GM23338 (cell line): ENCODE results near the gene ADCY3. TPM values are rescaled to one million over a fixed set of nuclear protein-coding genes. Genes with fewer than 3 reads are reported as not detected.

Experiments used
- ATAC-seq: fragments of 200-7000 bp; cut with Tn5 transposase; 3 replicates; pipeline ENCODE4 v1.9.1; 2020
- DNase-seq: peaks from one replicate; pipeline ENCODE4 v3.0.0-alpha.2; 2015; ENCODE audit warnings: low spot score
- H2AFZ ChIP-seq: fragments of 200-600 bp; sonication (generic); 2 replicates; pipeline ENCODE4 v1.8.0; 2016; ENCODE audit warnings: antibody characterized with exemption, mild to moderate bottlenecking, moderate library complexity
- H3F3A ChIP-seq: fragments of 200-600 bp; sonication (generic); replicated peaks from 2 replicates; pipeline ENCODE4 v1.8.0; 2017; ENCODE audit warnings: antibody characterized with exemption, mixed run types, low read depth
- H3K27ac ChIP-seq: fragments of 200-600 bp; sonication (generic); 2 replicates; pipeline ENCODE4 v1.6.1; 2016; ENCODE audit warnings: low read depth
- H3K27me3 ChIP-seq: fragments of 200-600 bp; sonication (generic); 2 replicates; pipeline ENCODE4 v1.8.0; 2016; ENCODE audit warnings: mild to moderate bottlenecking, mixed run types, moderate library complexity; ENCODE audit not compliant: insufficient read depth
- H3K36me3 ChIP-seq: fragments of 200-600 bp; sonication (generic); 2 replicates; pipeline ENCODE4 v1.8.0; 2016; ENCODE audit warnings: mild to moderate bottlenecking; ENCODE audit not compliant: insufficient read depth
- H3K4me1 ChIP-seq: fragments of 200-600 bp; sonication (generic); 2 replicates; pipeline ENCODE4 v1.8.0; 2016; ENCODE audit warnings: mild to moderate bottlenecking, moderate library complexity; ENCODE audit not compliant: insufficient read depth
- H3K4me2 ChIP-seq: fragments of 200-600 bp; sonication (generic); 2 replicates; pipeline ENCODE4 v1.7.1; 2017; ENCODE audit warnings: mixed run types
- H3K4me3 ChIP-seq: fragments of 200-600 bp; sonication (generic); 2 replicates; pipeline ENCODE4 v1.6.1; 2016; ENCODE audit warnings: mixed run types
- H3K79me2 ChIP-seq: fragments of 200-600 bp; sonication (generic); replicated peaks from 2 replicates; pipeline ENCODE4 v1.8.0; 2017; ENCODE audit warnings: mild to moderate bottlenecking; ENCODE audit not compliant: insufficient read depth
- H3K9me2 ChIP-seq: fragments of 200-600 bp; sonication (generic); 2 replicates; pipeline ENCODE4 v1.8.0; 2017; ENCODE audit not compliant: insufficient read depth
- H4K20me1 ChIP-seq: fragments of 200-600 bp; sonication (generic); replicated peaks from 2 replicates; pipeline ENCODE4 v1.8.0; 2017; ENCODE audit warnings: mild to moderate bottlenecking; ENCODE audit not compliant: insufficient read depth
- H3K27ac Mint-ChIP-seq: 2 replicates; pipeline ENCODE4 v1.8.0; 2020; ENCODE audit warnings: inconsistent platforms, mild to moderate bottlenecking, moderate library complexity, mixed read lengths
- H3K27me3 Mint-ChIP-seq: 3 replicates; pipeline ENCODE4 v1.8.0; 2022; ENCODE audit warnings: low read depth, mild to moderate bottlenecking, moderate library complexity, mixed read lengths, inconsistent platforms; ENCODE audit not compliant: insufficient read depth, poor library complexity
- H3K36me3 Mint-ChIP-seq: 3 replicates; pipeline ENCODE4 v1.8.0; 2021; ENCODE audit warnings: low read depth, mild to moderate bottlenecking, inconsistent platforms, moderate library complexity, mixed read lengths
- H3K4me1 Mint-ChIP-seq: 3 replicates; pipeline ENCODE4 v1.8.0; 2020; ENCODE audit warnings: mild to moderate bottlenecking, inconsistent platforms, mixed read lengths
- H3K4me3 Mint-ChIP-seq: 3 replicates; pipeline ENCODE4 v1.8.0; 2021; ENCODE audit warnings: moderate library complexity, mild to moderate bottlenecking, inconsistent platforms, mixed read lengths
- H3K9me3 Mint-ChIP-seq: 3 replicates; pipeline ENCODE4 v1.8.0; 2020; ENCODE audit warnings: moderate library complexity, mild to moderate bottlenecking, inconsistent platforms, mixed read lengths
- CREB1 ChIP-seq: fragments of 250-450 bp; sonication (Bioruptor Pico); IDR thresholded peaks from 2 replicates; pipeline ENCODE4 v1.5.0; 2020; ENCODE audit warnings: low read depth, mild to moderate bottlenecking, moderate library complexity
- EZH2 ChIP-seq: fragments of 200-600 bp; sonication (generic); IDR thresholded peaks from one replicate; pipeline ENCODE4 v1.8.0; 2017; ENCODE audit warnings: antibody characterized with exemption, mild to moderate bottlenecking, low read depth; ENCODE audit not compliant: unreplicated experiment
- EZH2phosphoT487 ChIP-seq: fragments of 200-600 bp; sonication (generic); IDR thresholded peaks from one replicate; pipeline ENCODE4 v1.8.1; 2018; ENCODE audit warnings: antibody characterized with exemption; ENCODE audit not compliant: unreplicated experiment
- JUNB ChIP-seq: IDR thresholded peaks from one replicate; pipeline ENCODE4 v1.6.1; 2016; ENCODE audit warnings: antibody characterized with exemption; ENCODE audit not compliant: unreplicated experiment
- NANOG ChIP-seq: IDR thresholded peaks from 2 replicates; pipeline ENCODE4 v1.6.1; 2016; ENCODE audit warnings: antibody characterized with exemption, borderline replicate concordance
- POLR2AphosphoS5 ChIP-seq: IDR thresholded peaks from 2 replicates; pipeline ENCODE4 v1.6.1; 2016; ENCODE audit warnings: antibody characterized with exemption, low read depth
- STAT1 ChIP-seq: IDR thresholded peaks from one replicate; pipeline ENCODE4 v1.6.1; 2016; ENCODE audit warnings: antibody characterized with exemption; ENCODE audit not compliant: unreplicated experiment
- ZNF114 ChIP-seq: fragments of 250-450 bp; sonication (Bioruptor Pico); IDR thresholded peaks from 2 replicates; pipeline ENCODE4 v1.5.0; 2020; ENCODE audit warnings: mild to moderate bottlenecking, moderate library complexity
- ZNF331 ChIP-seq: fragments of 250-450 bp; sonication (Bioruptor Pico); IDR thresholded peaks from 2 replicates; pipeline ENCODE4 v1.5.0; 2020; ENCODE audit warnings: low read depth, mild to moderate bottlenecking, moderate library complexity
- polyA plus RNA-seq: library from polyadenylated mRNA; unstranded; fragments of >200 nt; fragmentation: Nextera tagmentation; extraction: Ambion mirVana; gene quantifications from 2 replicates; pipeline ENCODE4 v1.2.1, GENCODE V29; 2016
- total RNA-seq: library from RNA; depleted of rRNA; stranded (reverse); fragments of >200 nt; shearing (Covaris generic); gene quantifications from 2 replicates; pipeline ENCODE4 v1.2.3, GENCODE V29; 2014
- TF ChIP-seq, protein P1 (sequence below): IDR thresholded peaks from 2 replicates; pipeline ENCODE4 v1.6.1; 2016; ENCODE audit warnings: antibody characterized with exemption
- TF ChIP-seq, protein P2 (sequence below), 2 experiments: fragments of 200-600 bp in 1 of 2; sonication (generic) in 1 of 2; conservative IDR thresholded peaks; 2 replicates each; pipeline versions ENCODE4 v1.5.1 to v1.6.1; 2016 to 2017; ENCODE audit warnings: antibody characterized with exemption in 2 of 2, low read depth in 2 of 2, mild to moderate bottlenecking in 2 of 2, moderate library complexity in 1 of 2
- TF ChIP-seq, protein P3 (sequence below): fragments of 250-450 bp; sonication (Bioruptor Pico); IDR thresholded peaks from 2 replicates; pipeline ENCODE4 v1.5.0; 2020; ENCODE audit warnings: mild to moderate bottlenecking, moderate library complexity

The ADCY3 gene
- total and polyA plus RNA-seq, 2 experiments from 2014 or later: 9.7 to 32.4 TPM

DNA sequence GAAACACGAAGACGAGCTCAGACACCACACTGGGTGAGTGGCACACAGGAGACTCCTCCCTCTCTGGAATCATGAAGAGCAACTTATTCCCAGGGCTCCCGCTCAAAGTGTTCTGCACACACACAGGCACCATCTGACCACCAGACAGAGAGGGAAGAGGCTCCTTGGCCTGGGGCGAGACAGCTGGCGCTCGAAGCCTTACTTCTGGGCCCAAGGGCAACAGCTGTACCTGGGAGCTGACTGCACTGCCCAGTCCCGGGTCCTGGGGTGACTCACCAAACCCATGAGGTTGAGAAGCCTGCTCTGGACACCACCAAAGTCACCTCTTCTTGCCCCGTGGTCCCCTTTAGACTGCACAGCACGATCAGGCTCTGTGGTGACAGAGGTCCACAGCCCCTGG is 42.4 kb downstream of the ADCY3 start:
- Histone ChIP-seq H3K4me3 (no peak overlapping the region), H3K27ac (no peak overlapping the region), H3K4me1 (no peaks in the 10 kb centered on the region), H2AFZ (no peak overlapping the region), H3K27me3 (no peaks in the 10 kb centered on the region), H3F3A (no peaks in the 10 kb centered on the region), H3K4me2 (no peak overlapping the region), H3K36me3 (no peaks in the 10 kb centered on the region), H4K20me1 (no peaks in the 10 kb centered on the region; the same call in 1 of the 2 replicates), H3K79me2 (no peaks in the 10 kb centered on the region), H3K9me2 (no peaks in the 10 kb centered on the region)
- no peak for ATAC-seq
- H3K9me3 Mint-ChIP-seq: no peaks in the 10 kb centered on the region
- H3K4me3 Mint-ChIP-seq: no peak overlapping the region
- DNase-seq: no peak
- TF ChIP-seq ZNF331 (CRISPR knock-in tag) (no peak), EZH2 (no peak), STAT1 (no peak), NANOG (no peak), JUNB (no peak), POLR2AphosphoS5 (no peak)
- TF ChIP-seq, protein P1, sequence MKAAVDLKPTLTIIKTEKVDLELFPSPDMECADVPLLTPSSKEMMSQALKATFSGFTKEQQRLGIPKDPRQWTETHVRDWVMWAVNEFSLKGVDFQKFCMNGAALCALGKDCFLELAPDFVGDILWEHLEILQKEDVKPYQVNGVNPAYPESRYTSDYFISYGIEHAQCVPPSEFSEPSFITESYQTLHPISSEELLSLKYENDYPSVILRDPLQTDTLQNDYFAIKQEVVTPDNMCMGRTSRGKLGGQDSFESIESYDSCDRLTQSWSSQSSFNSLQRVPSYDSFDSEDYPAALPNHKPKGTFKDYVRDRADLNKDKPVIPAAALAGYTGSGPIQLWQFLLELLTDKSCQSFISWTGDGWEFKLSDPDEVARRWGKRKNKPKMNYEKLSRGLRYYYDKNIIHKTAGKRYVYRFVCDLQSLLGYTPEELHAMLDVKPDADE: no peak
- H3K27me3 Mint-ChIP-seq: no peaks in the 10 kb centered on the region
- H3K36me3 Mint-ChIP-seq: peaks cover 3% of the 10 kb centered on the region; the same call in 1 of the 3 replicates
- no peak overlapping the region for H3K27ac Mint-ChIP-seq
- H3K4me1 Mint-ChIP-seq: peaks cover 5% of the 10 kb centered on the region

DNA sequence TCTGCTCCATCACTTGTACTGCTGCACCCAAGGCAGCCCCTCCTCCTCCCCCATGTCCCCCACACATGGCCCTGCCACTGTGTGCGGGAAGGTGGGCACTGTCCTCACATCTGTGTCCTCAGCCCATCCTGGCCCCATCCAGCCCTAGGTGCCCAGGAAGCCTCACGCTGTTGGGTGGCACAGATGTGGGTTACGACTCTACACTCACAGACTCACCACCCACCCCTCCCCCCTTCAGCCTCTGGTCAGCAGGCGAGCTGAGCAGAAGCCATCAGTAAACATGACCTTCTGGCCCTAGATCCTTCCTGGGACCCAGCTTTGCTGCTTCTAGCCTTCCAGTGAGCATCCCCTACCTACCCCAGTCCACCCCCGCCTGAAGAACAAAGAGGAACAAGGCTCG is 43.0 kb downstream of the ADCY3 start:
- H3K27ac Mint-ChIP-seq: no peak overlapping the region
- TF ChIP-seq STAT1: no peak
- TF ChIP-seq NANOG: no peak
- TF ChIP-seq, protein P1: no peak
- TF ChIP-seq, protein P2, sequence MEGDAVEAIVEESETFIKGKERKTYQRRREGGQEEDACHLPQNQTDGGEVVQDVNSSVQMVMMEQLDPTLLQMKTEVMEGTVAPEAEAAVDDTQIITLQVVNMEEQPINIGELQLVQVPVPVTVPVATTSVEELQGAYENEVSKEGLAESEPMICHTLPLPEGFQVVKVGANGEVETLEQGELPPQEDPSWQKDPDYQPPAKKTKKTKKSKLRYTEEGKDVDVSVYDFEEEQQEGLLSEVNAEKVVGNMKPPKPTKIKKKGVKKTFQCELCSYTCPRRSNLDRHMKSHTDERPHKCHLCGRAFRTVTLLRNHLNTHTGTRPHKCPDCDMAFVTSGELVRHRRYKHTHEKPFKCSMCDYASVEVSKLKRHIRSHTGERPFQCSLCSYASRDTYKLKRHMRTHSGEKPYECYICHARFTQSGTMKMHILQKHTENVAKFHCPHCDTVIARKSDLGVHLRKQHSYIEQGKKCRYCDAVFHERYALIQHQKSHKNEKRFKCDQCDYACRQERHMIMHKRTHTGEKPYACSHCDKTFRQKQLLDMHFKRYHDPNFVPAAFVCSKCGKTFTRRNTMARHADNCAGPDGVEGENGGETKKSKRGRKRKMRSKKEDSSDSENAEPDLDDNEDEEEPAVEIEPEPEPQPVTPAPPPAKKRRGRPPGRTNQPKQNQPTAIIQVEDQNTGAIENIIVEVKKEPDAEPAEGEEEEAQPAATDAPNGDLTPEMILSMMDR (conservative IDR thresholded peaks at IDR 0.05; ENCODE audit: low read depth in 2 of 2): no peak
- no peak for TF ChIP-seq ZNF114 (CRISPR knock-in tag)
- no peak for TF ChIP-seq EZH2phosphoT487
- TF ChIP-seq CREB1 (CRISPR knock-in tag): no peak
- TF ChIP-seq JUNB: no peak
- TF ChIP-seq, protein P3, sequence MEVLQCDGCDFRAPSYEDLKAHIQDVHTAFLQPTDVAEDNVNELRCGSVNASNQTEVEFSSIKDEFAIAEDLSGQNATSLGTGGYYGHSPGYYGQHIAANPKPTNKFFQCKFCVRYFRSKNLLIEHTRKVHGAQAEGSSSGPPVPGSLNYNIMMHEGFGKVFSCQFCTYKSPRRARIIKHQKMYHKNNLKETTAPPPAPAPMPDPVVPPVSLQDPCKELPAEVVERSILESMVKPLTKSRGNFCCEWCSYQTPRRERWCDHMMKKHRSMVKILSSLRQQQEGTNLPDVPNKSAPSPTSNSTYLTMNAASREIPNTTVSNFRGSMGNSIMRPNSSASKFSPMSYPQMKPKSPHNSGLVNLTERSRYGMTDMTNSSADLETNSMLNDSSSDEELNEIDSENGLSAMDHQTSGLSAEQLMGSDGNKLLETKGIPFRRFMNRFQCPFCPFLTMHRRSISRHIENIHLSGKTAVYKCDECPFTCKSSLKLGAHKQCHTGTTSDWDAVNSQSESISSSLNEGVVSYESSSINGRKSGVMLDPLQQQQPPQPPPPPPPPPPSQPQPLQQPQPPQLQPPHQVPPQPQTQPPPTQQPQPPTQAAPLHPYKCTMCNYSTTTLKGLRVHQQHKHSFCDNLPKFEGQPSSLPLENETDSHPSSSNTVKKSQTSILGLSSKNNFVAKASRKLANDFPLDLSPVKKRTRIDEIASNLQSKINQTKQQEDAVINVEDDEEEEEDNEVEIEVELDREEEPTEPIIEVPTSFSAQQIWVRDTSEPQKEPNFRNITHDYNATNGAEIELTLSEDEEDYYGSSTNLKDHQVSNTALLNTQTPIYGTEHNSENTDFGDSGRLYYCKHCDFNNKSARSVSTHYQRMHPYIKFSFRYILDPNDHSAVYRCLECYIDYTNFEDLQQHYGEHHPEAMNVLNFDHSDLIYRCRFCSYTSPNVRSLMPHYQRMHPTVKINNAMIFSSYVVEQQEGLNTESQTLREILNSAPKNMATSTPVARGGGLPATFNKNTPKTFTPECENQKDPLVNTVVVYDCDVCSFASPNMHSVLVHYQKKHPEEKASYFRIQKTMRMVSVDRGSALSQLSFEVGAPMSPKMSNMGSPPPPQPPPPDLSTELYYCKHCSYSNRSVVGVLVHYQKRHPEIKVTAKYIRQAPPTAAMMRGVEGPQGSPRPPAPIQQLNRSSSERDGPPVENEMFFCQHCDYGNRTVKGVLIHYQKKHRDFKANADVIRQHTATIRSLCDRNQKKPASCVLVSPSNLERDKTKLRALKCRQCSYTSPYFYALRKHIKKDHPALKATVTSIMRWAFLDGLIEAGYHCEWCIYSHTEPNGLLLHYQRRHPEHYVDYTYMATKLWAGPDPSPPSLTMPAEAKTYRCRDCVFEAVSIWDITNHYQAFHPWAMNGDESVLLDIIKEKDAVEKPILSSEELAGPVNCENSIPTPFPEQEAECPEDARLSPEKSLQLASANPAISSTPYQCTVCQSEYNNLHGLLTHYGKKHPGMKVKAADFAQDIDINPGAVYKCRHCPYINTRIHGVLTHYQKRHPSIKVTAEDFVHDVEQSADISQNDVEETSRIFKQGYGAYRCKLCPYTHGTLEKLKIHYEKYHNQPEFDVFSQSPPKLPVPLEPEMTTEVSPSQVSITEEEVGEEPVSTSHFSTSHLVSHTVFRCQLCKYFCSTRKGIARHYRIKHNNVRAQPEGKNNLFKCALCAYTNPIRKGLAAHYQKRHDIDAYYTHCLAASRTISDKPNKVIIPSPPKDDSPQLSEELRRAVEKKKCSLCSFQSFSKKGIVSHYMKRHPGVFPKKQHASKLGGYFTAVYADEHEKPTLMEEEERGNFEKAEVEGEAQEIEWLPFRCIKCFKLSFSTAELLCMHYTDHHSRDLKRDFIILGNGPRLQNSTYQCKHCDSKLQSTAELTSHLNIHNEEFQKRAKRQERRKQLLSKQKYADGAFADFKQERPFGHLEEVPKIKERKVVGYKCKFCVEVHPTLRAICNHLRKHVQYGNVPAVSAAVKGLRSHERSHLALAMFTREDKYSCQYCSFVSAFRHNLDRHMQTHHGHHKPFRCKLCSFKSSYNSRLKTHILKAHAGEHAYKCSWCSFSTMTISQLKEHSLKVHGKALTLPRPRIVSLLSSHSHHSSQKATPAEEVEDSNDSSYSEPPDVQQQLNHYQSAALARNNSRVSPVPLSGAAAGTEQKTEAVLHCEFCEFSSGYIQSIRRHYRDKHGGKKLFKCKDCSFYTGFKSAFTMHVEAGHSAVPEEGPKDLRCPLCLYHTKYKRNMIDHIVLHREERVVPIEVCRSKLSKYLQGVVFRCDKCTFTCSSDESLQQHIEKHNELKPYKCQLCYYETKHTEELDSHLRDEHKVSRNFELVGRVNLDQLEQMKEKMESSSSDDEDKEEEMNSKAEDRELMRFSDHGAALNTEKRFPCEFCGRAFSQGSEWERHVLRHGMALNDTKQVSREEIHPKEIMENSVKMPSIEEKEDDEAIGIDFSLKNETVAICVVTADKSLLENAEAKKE (CRISPR knock-in tag): no peak

More for the DNA sequence above, 43.0 kb downstream of the ADCY3 start:
- peaks cover 2% of the 10 kb centered on the region for H3K27me3 Mint-ChIP-seq
- Histone ChIP-seq H3K4me3 (no peak overlapping the region), H3K36me3 (no peaks in the 10 kb centered on the region), H3K27ac (no peak overlapping the region), H2AFZ (no peak overlapping the region), H3K27me3 (no peaks in the 10 kb centered on the region), H3F3A (no peaks in the 10 kb centered on the region), H3K4me2 (no peak overlapping the region), H3K9me2 (no peaks in the 10 kb centered on the region), H4K20me1 (no peaks in the 10 kb centered on the region; the same call in 1 of the 2 replicates), H3K79me2 (no peaks in the 10 kb centered on the region), H3K4me1 (no peaks in the 10 kb centered on the region)
- ATAC-seq: no peak
- DNase-seq: no peak
- H3K36me3 Mint-ChIP-seq: peaks cover 4% of the 10 kb centered on the region; the same call in 2 of the 3 replicates
- H3K9me3 Mint-ChIP-seq: no peaks in the 10 kb centered on the region
- peaks cover 11% of the 10 kb centered on the region for H3K4me1 Mint-ChIP-seq
- no peak overlapping the region for H3K4me3 Mint-ChIP-seq
